Sigmoid colon (tissue), 7 donors: ENCODE results near the gene RASSF7. TPM values are rescaled to one million over a fixed set of nuclear protein-coding genes. Genes with fewer than 3 reads are reported as not detected.

Experiments
- DNase-seq: peaks from one replicate; pipeline ENCODE4 v3.0.0-alpha.2; 2019
- H3K27ac ChIP-seq, 4 donors: fragments of 200-600 bp; sonication (generic); one replicate each; pipeline ENCODE4 v1.5.1; 2016 to 2019; ENCODE audit warnings: mild to moderate bottlenecking in 1 of 4
- H3K27me3 ChIP-seq, 3 donors: fragments of 200-600 bp; sonication (generic); one replicate each; pipeline ENCODE4 v1.5.1; 2019; ENCODE audit warnings: mild to moderate bottlenecking in 1 of 3
- H3K36me3 ChIP-seq, 4 donors: fragments of 200-600 bp; sonication (generic); one replicate each; pipeline ENCODE4 v1.5.1; 2016 to 2019
- H3K4me1 ChIP-seq, 4 donors: fragments of 200-600 bp; sonication (generic); one replicate each; pipeline ENCODE4 v1.5.1; 2017 to 2019
- H3K4me3 ChIP-seq, 4 donors: fragments of 200-600 bp; sonication (generic); one replicate each; pipeline ENCODE4 v1.5.1; 2017 to 2019; ENCODE audit warnings: mild to moderate bottlenecking in 2 of 4, moderate library complexity in 1 of 4
- H3K9me3 ChIP-seq, 4 donors: fragments of 200-600 bp in 3 of 4; sonication (generic) in 3 of 4; one replicate each; pipeline versions ENCODE4 v1.5.1 to v1.6.1; 2013 to 2019
- EP300 ChIP-seq, 4 donors: sonication (generic); formaldehyde crosslinking; IDR thresholded peaks; one replicate each; pipeline ENCODE4 v1.6.1; 2017; ENCODE audit warnings: antibody characterized with exemption in 4 of 4
- POLR2A ChIP-seq, 2 donors: fragments of 450-650 bp; IDR thresholded peaks; one replicate each; pipeline ENCODE4 v1.6.1; 2016; ENCODE audit warnings: antibody characterized with exemption in 2 of 2, mild to moderate bottlenecking in 2 of 2, moderate library complexity in 2 of 2
- POLR2AphosphoS5 ChIP-seq, 4 donors: sonication (generic); formaldehyde crosslinking; IDR thresholded peaks; one replicate each; pipeline ENCODE4 v1.6.1; 2017; ENCODE audit warnings: antibody characterized with exemption in 4 of 4
- WGBS, 2 donors: extraction: QIAGEN DNeasy Blood & Tissue Kit; methylation state at CpG; one replicate each; pipeline ENCODE4 v1.1.7; 2013; 5-methylcytosine and 5-hydroxymethylcytosine counted together
- intact Hi-C: fragments of 100-400 bp; cut with DNase I; formaldehyde crosslinking; loops from one replicate; pipeline ENCODE4 v1.15.1; 2023
- polyA plus RNA-seq, 3 donors: library from polyadenylated mRNA; stranded (reverse); fragments of 200-250 nt; gene quantifications; one replicate each; pipeline ENCODE4 v1.2.3, GENCODE V29; 2013
- small RNA-seq, 3 donors: library from RNA; depleted of rRNA; stranded (forward); fragments of <200 nt; gene quantifications; one replicate each; pipeline ENCODE3, GENCODE V24; 2016
- total RNA-seq, 4 donors: library from RNA; depleted of rRNA; stranded (reverse); fragments of >200 nt; gene quantifications; one replicate each; pipeline ENCODE4 v1.1.0, GENCODE V29; 2016
- TF ChIP-seq, protein P1 (sequence below), 4 experiments: fragments of 450-650 bp in 3 of 4; fragments of 200-600 bp in 1 of 4; IDR thresholded peaks; one replicate each; pipeline ENCODE4 v1.5.1; 2016 to 2019; ENCODE audit warnings: antibody characterized with exemption in 4 of 4, mild to moderate bottlenecking in 3 of 4, moderate library complexity in 2 of 4
- donor health status: healthy with polysubstance abuse.
- donor health status: Bipolar disorder and iron deficiency.
- donor health status: healthy.

Gene RASSF7
- total and polyA plus RNA-seq, 7 donors = 3.0 to 122 (median 5.4) TPM

DNA sequence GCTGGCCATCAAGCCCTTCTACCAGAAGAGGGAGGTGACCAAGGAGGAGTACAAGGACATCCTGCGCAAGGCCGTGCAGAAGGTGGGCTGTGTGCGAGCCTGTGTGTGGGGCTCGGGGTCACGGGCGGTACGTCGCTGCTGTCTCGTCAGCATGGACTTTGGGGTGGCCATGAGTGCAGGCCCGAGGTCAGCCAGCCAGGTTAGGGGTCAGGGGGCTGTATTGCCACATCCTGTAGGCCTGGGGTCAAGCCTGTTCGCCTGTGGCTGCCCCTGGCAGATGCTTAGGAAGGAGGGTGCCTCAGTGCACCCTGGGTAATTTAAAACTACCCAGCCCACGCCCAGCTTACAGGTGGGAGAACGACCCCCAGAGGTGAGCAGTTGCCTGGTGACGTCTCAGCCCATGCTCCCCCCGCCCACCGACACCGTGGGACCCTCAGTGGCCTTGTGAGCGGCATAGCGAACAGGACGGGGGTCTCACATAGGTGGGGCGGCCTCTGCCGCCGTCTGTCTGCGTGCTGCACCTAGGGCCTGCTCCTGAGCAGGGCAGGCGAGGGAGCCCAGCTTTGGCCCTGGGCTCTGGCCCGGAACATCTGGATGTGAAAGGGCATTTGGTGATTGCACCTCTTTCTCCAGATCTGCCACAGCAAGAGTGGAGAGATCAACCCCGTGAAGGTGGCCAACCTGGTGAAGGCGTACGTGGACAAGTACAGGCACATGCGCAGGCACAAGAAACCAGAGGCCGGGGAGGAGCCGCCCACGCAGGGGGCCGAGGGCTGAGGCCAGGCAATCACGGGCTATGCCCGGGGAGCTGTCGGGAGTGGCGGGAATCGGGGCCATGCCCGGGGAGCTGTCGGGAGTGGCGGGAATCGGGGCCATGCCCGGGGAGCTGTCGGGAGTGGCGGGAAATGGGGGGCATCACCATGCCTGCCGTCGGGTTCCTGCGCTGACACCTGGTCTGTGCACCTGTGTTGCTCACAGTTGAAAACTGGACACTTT lies 50.5 kb downstream of the RASSF7 start:
- peaks cover 0 to 29% (median 23%) of the 10 kb centered on the region in 4 donors for H3K4me1 ChIP-seq
- WGBS, 2 donors = 74 to 84% methylated on average over 49 of the region's 49 CpGs
- H3K9me3 ChIP-seq = no peaks in the 10 kb centered on the region
- H3K27ac ChIP-seq = no peak overlapping the region
- TF ChIP-seq EP300 (IDR thresholded peaks at IDR 0.05) = no peak
- TF ChIP-seq, protein P1, sequence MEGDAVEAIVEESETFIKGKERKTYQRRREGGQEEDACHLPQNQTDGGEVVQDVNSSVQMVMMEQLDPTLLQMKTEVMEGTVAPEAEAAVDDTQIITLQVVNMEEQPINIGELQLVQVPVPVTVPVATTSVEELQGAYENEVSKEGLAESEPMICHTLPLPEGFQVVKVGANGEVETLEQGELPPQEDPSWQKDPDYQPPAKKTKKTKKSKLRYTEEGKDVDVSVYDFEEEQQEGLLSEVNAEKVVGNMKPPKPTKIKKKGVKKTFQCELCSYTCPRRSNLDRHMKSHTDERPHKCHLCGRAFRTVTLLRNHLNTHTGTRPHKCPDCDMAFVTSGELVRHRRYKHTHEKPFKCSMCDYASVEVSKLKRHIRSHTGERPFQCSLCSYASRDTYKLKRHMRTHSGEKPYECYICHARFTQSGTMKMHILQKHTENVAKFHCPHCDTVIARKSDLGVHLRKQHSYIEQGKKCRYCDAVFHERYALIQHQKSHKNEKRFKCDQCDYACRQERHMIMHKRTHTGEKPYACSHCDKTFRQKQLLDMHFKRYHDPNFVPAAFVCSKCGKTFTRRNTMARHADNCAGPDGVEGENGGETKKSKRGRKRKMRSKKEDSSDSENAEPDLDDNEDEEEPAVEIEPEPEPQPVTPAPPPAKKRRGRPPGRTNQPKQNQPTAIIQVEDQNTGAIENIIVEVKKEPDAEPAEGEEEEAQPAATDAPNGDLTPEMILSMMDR (IDR thresholded peaks at IDR 0.05) = no peak
- TF ChIP-seq POLR2AphosphoS5 (IDR thresholded peaks at IDR 0.05) = no peak
- no peak for TF ChIP-seq POLR2A (IDR thresholded peaks at IDR 0.05)
- peaks cover 32 to 78% (median 64%) of the 10 kb centered on the region in 4 donors for H3K36me3 ChIP-seq
- no peaks in the 10 kb centered on the region for H3K27me3 ChIP-seq
- no peak for DNase-seq
- no peak overlapping the region for H3K4me3 ChIP-seq
- intact Hi-C loops = no loop called here

DNA sequence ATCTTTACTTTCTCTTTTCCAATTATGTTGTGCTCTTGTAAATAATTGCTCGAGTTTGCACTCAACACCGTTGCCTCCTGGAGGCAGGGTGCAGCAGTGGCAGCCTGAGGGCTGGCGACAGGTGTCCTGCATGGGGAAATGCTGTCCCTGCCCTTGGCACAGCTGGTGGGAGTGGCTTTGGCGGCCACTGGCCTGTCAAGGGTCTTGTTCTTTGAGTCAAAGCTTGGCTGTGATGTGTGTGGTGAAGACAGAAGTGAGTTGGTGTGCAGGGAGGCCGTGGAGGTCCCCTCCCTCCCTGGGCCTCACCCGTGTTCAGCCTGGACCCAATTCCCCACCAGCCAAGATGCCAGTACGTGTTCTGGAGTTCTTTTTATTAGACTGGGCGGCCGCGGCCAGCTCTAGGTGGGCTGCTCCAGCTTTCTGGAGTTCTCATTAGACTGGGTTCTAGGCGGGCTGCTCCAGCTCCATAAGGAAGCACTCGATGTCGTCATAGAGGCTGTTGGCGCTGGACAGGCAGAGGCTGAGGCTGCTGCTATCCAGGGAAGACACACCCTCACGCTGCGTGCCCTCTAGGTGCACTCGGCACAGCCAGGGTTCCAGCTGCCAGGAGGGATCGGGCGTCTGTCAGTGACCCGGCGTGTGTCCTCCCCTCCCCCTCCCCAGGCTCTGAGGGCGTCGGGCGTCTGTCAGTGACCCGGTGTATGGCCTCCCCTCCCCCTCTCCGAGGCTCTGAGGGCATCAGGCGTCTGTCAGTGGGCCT lies 51.6 kb downstream of the RASSF7 start:
- Histone ChIP-seq H3K27ac (peak overlapping the region in 3 of 4 donors; percentile 19 to 88 (median 86)), H3K36me3 (peaks cover 32 to 67% (median 54%) of the 10 kb centered on the region in 4 donors), H3K4me3 (no peak overlapping the region), H3K27me3 (no peaks in the 10 kb centered on the region), H3K9me3 (no peaks in the 10 kb centered on the region), H3K4me1 (peaks cover 0 to 33% (median 27%) of the 10 kb centered on the region in 4 donors)
- TF ChIP-seq POLR2AphosphoS5 (IDR thresholded peaks at IDR 0.05) (no peak), EP300 (IDR thresholded peaks at IDR 0.05) (no peak)
- TF ChIP-seq, protein P1 (IDR thresholded peaks at IDR 0.05) = peak in 1 of 4 experiments; percentile 21
- no peak for DNase-seq
- WGBS, 2 donors = 17 to 66% methylated on average over 27 of the region's 27 CpGs
- intact Hi-C loops = no loop called here

DNA sequence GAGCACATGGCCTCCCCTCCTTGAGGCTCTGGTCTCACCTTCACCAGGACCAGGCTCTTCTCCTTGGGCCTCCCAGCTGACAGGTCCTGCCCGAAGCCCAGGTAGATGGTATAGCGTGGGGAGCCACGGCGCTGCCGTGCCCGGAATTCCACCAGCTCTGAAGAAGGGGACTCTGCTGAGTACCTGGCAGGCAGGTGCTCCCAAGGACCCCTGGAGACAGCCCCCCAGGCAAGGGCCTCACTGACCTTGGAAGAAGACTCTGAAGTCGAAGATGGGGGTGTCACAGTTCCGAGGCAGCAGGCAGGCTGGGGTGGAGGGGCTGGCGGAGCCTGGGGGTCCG lies 52.2 kb downstream of the RASSF7 start:
- H3K4me3 ChIP-seq = no peak overlapping the region
- TF ChIP-seq POLR2A (IDR thresholded peaks at IDR 0.05) (no peak), POLR2AphosphoS5 (IDR thresholded peaks at IDR 0.05) (no peak)
- TF ChIP-seq, protein P1 (IDR thresholded peaks at IDR 0.05) = no peak
- H3K4me1 ChIP-seq = peaks cover 0 to 33% (median 27%) of the 10 kb centered on the region in 4 donors
- intact Hi-C loops = no loop called here
- H3K27ac ChIP-seq = peak overlapping the region; percentile 19 to 95 (median 87)
- no peak for DNase-seq
- no peaks in the 10 kb centered on the region for H3K27me3 ChIP-seq
- H3K9me3 ChIP-seq = no peaks in the 10 kb centered on the region
- WGBS, 2 donors = 81 to 94% methylated on average over 10 of the region's 10 CpGs
- H3K36me3 ChIP-seq = peaks cover 27 to 67% (median 49%) of the 10 kb centered on the region in 4 donors

DNA sequence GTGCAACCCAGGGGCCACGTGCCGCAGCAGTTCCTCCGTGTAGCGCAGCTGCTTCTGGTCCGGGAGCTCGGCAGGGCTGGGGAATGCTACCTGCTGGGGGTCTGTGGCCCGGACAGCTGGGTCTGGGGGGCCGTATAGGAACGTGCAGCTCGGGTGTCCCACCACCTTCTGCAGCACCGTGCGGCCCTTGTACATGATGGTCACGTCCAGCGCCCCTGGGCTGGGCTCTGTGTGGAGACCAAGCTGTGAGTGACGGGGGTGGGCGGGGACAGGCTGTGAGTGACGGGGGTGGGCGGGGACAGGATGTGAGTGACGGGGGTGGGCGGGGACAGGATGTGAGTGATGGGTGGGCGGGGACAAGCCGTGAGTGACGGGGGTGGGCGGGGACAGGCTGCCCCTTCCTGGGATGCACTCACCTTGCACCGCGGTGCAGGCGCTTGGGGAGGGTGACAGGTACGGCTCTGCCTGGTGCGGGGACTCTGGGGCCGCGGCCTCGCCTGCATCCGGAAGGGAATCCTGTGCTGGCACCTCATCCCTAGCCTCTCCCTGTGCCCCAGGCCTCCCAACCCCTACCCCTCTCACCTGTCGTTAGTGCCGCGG lies 52.7 kb downstream of the RASSF7 start:
- peaks cover 26 to 65% (median 46%) of the 10 kb centered on the region in 4 donors for H3K36me3 ChIP-seq
- no peak overlapping the region for H3K4me3 ChIP-seq
- no peaks in the 10 kb centered on the region for H3K9me3 ChIP-seq
- peak overlapping the region; percentile 82 to 95 (median 87) for H3K27ac ChIP-seq
- H3K27me3 ChIP-seq = no peaks in the 10 kb centered on the region
- peaks cover 0 to 33% (median 27%) of the 10 kb centered on the region in 4 donors for H3K4me1 ChIP-seq
- no peak for DNase-seq
- intact Hi-C loops = no loop called here
- 23 to 62% methylated on average over 36 of the region's 36 CpGs for WGBS, 2 donors
- TF ChIP-seq, protein P1 (IDR thresholded peaks at IDR 0.05) = no peak
- TF ChIP-seq POLR2AphosphoS5 (IDR thresholded peaks at IDR 0.05) (no peak), POLR2A (IDR thresholded peaks at IDR 0.05) (no peak), EP300 (IDR thresholded peaks at IDR 0.05) (no peak)

Small RNA genes within 50 kb of the gene (small RNA-seq; reads per million reads assigned to genes)
- 2.9 to 3.9 (median 3.8) reads per million in 3 donors for gene MIR210

Other genes with a start within 250 kb of the RASSF7 start
- gene IFITM1, start 246.9 kb upstream of the RASSF7 start, total RNA-seq = 10 to 100 TPM; 82.4 to 94.2 (median 92.6) TPM
- gene IFITM1, start 246.9 kb upstream of the RASSF7 start, polyA plus RNA-seq = 100 to 1,000 TPM in 1 of 3 donors, 10 to 100 TPM in 2; 41.2 to 580 (median 58.9) TPM
- gene IFITM3, start 240.1 kb upstream of the RASSF7 start, total RNA-seq = 100 to 1,000 TPM; 278 to 463 (median 291) TPM
- gene IFITM3, start 240.1 kb upstream of the RASSF7 start, polyA plus RNA-seq = 1,000 to 10,000 TPM in 1 of 3 donors, 100 to 1,000 TPM in 2; 116 to 1,104 (median 383) TPM
- 1 to 10 TPM; 1.4 to 9.1 (median 2.7) TPM for gene B4GALNT4, start 191.5 kb upstream of the RASSF7 start, total RNA-seq
- gene B4GALNT4, start 191.5 kb upstream of the RASSF7 start, polyA plus RNA-seq = 1 to 10 TPM in 2 of 3 donors, not detected in 1; 7.6 to 7.8 TPM
- under 1 TPM in 2 of 4 donors, not detected in 2; 0.27 to 0.71 TPM for gene PKP3, start 166.8 kb upstream of the RASSF7 start, total RNA-seq
- gene PKP3, start 166.8 kb upstream of the RASSF7 start, polyA plus RNA-seq = 100 to 1,000 TPM in 1 of 3 donors, 10 to 100 TPM in 2; 57.1 to 140 (median 86.7) TPM
- gene SIGIRR, start 146.0 kb upstream of the RASSF7 start, total RNA-seq = 10 to 100 TPM; 51.0 to 70.9 (median 53.1) TPM
- gene SIGIRR, start 146.0 kb upstream of the RASSF7 start, polyA plus RNA-seq = 100 to 1,000 TPM in 1 of 3 donors, 10 to 100 TPM in 2; 46.8 to 122 (median 50.2) TPM
- 1 to 10 TPM in 1 of 4 donors, under 1 TPM in 3; 0.14 to 2.5 (median 0.26) TPM for gene ANO9, start 119.0 kb upstream of the RASSF7 start, total RNA-seq
- 100 to 1,000 TPM in 1 of 3 donors, 1 to 10 TPM in 2; 4.2 to 123 (median 6.5) TPM for gene ANO9, start 119.0 kb upstream of the RASSF7 start, polyA plus RNA-seq
- gene PTDSS2, start 110.7 kb upstream of the RASSF7 start, total RNA-seq = 10 to 100 TPM; 30.1 to 76.2 (median 44.6) TPM
- gene PTDSS2, start 110.7 kb upstream of the RASSF7 start, polyA plus RNA-seq = 10 to 100 TPM in 1 of 3 donors, 1 to 10 TPM in 2; 4.8 to 29.0 (median 6.5) TPM
- gene RNH1, start 53.7 kb upstream of the RASSF7 start, total RNA-seq = 100 to 1,000 TPM; 150 to 210 (median 160) TPM
- 100 to 1,000 TPM; 101 to 126 (median 108) TPM for gene RNH1, start 53.7 kb upstream of the RASSF7 start, polyA plus RNA-seq
- gene HRAS, start 25.4 kb upstream of the RASSF7 start, total RNA-seq = 10 to 100 TPM; 27.8 to 59.3 (median 32.8) TPM
- 10 to 100 TPM; 44.6 to 76.1 (median 66.1) TPM for gene HRAS, start 25.4 kb upstream of the RASSF7 start, polyA plus RNA-seq
- under 1 TPM in 1 of 4 donors, not detected in 3; 0.14 TPM for gene LRRC56, start 23.4 kb upstream of the RASSF7 start, total RNA-seq
- gene LRRC56, start 23.4 kb upstream of the RASSF7 start, polyA plus RNA-seq = 1 to 10 TPM; 2.4 to 5.9 (median 5.8) TPM
- gene LMNTD2, start 232 bp upstream of the RASSF7 start, total RNA-seq = 1 to 10 TPM in 1 of 4 donors, under 1 TPM in 2, not detected in 1; 0.66 to 1.4 (median 0.68) TPM
- 1 to 10 TPM; 1.2 to 6.3 (median 3.5) TPM for gene LMNTD2, start 232 bp upstream of the RASSF7 start, polyA plus RNA-seq
- 10 to 100 TPM; 11.8 to 21.2 (median 17.9) TPM for gene PHRF1, start 15.5 kb downstream of the RASSF7 start, total RNA-seq
- gene PHRF1, start 15.5 kb downstream of the RASSF7 start, polyA plus RNA-seq = 10 to 100 TPM in 2 of 3 donors, 1 to 10 TPM in 1; 6.6 to 29.3 (median 11.3) TPM
- 10 to 100 TPM in 3 of 4 donors, 1 to 10 TPM in 1; 8.6 to 18.2 (median 14.2) TPM for gene IRF7, start 55.0 kb downstream of the RASSF7 start, total RNA-seq
- gene IRF7, start 55.0 kb downstream of the RASSF7 start, polyA plus RNA-seq = 10 to 100 TPM; 10.8 to 73.9 (median 26.8) TPM
- 1 to 10 TPM in 2 of 4 donors, not detected in 2; 1.8 to 1.9 TPM for gene CDHR5, start 64.0 kb downstream of the RASSF7 start, total RNA-seq
- gene CDHR5, start 64.0 kb downstream of the RASSF7 start, polyA plus RNA-seq = 100 to 1,000 TPM in 1 of 3 donors, 10 to 100 TPM in 2; 18.0 to 136 (median 29.4) TPM
- gene SCT, start 66.2 kb downstream of the RASSF7 start, total RNA-seq = not detected
- gene SCT, start 66.2 kb downstream of the RASSF7 start, polyA plus RNA-seq = 1 to 10 TPM in 1 of 3 donors, not detected in 2; 1.1 TPM
- gene DRD4, start 76.3 kb downstream of the RASSF7 start, total RNA-seq = 1 to 10 TPM in 1 of 4 donors, under 1 TPM in 1, not detected in 2; 0.41 to 2.2 TPM
- under 1 TPM in 1 of 3 donors, not detected in 2; 0.28 TPM for gene DRD4, start 76.3 kb downstream of the RASSF7 start, polyA plus RNA-seq
- 10 to 100 TPM; 15.1 to 29.6 (median 22.2) TPM for gene DEAF1, start 134.3 kb downstream of the RASSF7 start, total RNA-seq
- gene DEAF1, start 134.3 kb downstream of the RASSF7 start, polyA plus RNA-seq = 10 to 100 TPM; 11.3 to 18.6 (median 14.4) TPM
- 10 to 100 TPM; 20.9 to 41.5 (median 39.6) TPM for gene TMEM80, start 134.8 kb downstream of the RASSF7 start, total RNA-seq
- 10 to 100 TPM in 2 of 3 donors, 1 to 10 TPM in 1; 7.9 to 27.6 (median 25.7) TPM for gene TMEM80, start 134.8 kb downstream of the RASSF7 start, polyA plus RNA-seq
- 10 to 100 TPM in 2 of 4 donors, 1 to 10 TPM in 2; 5.4 to 15.6 (median 11.6) TPM for gene EPS8L2, start 145.3 kb downstream of the RASSF7 start, total RNA-seq
- gene EPS8L2, start 145.3 kb downstream of the RASSF7 start, polyA plus RNA-seq = 100 to 1,000 TPM; 153 to 168 (median 155) TPM
- gene TALDO1, start 186.5 kb downstream of the RASSF7 start, total RNA-seq = 100 to 1,000 TPM in 2 of 4 donors, 10 to 100 TPM in 2; 94.6 to 133 (median 108) TPM
- gene TALDO1, start 186.5 kb downstream of the RASSF7 start, polyA plus RNA-seq = 100 to 1,000 TPM; 142 to 177 (median 170) TPM
- 10 to 100 TPM in 3 of 4 donors, 1 to 10 TPM in 1; 6.7 to 26.3 (median 14.9) TPM for gene GATD1, start 216.5 kb downstream of the RASSF7 start, total RNA-seq
- gene GATD1, start 216.5 kb downstream of the RASSF7 start, polyA plus RNA-seq = 10 to 100 TPM in 2 of 3 donors, 1 to 10 TPM in 1; 7.8 to 55.9 (median 40.0) TPM
- gene CEND1, start 229.1 kb downstream of the RASSF7 start, total RNA-seq = 1 to 10 TPM; 1.8 to 3.6 (median 2.6) TPM
- gene CEND1, start 229.1 kb downstream of the RASSF7 start, polyA plus RNA-seq = 1 to 10 TPM in 1 of 3 donors, not detected in 2; 2.0 TPM
- gene SLC25A22, start 237.3 kb downstream of the RASSF7 start, total RNA-seq = 1 to 10 TPM; 3.8 to 7.2 (median 5.4) TPM
- 10 to 100 TPM in 1 of 3 donors, 1 to 10 TPM in 2; 7.8 to 26.4 (median 9.7) TPM for gene SLC25A22, start 237.3 kb downstream of the RASSF7 start, polyA plus RNA-seq
- gene PIDD1, start 244.3 kb downstream of the RASSF7 start, total RNA-seq = 10 to 100 TPM in 2 of 4 donors, 1 to 10 TPM in 2; 6.7 to 26.6 (median 11.4) TPM
- gene PIDD1, start 244.3 kb downstream of the RASSF7 start, polyA plus RNA-seq = 10 to 100 TPM in 1 of 3 donors, 1 to 10 TPM in 2; 4.9 to 28.8 (median 6.0) TPM
- gene RPLP2, start 249.0 kb downstream of the RASSF7 start, total RNA-seq = 100 to 1,000 TPM; 405 to 632 (median 412) TPM
- 1,000 to 10,000 TPM; 1,208 to 2,533 (median 1,777) TPM for gene RPLP2, start 249.0 kb downstream of the RASSF7 start, polyA plus RNA-seq